Peyer's patch (tissue), 4 donors: ENCODE measurements around the gene ZDHHC24.

Source experiments
- CTCF ChIP-seq, 6 experiments: fragments of 450-650 bp in 4 of 6; fragments of 200-600 bp in 2 of 6; sonication (generic) in 1 of 6; IDR thresholded peaks; one replicate each; pipeline ENCODE4 v1.5.1; 2017 to 2019; ENCODE audit warnings: antibody characterized with exemption in 6 of 6, mild to moderate bottlenecking in 3 of 6, moderate library complexity in 1 of 6
- POLR2A ChIP-seq, 2 donors: fragments of 450-650 bp; IDR thresholded peaks; one replicate each; pipeline ENCODE4 v1.5.1; 2017; ENCODE audit warnings: antibody characterized with exemption in 2 of 2, mild to moderate bottlenecking in 2 of 2, moderate library complexity in 2 of 2

- TF ChIP-seq CTCF (IDR thresholded peaks at IDR 0.05) = no peak
- TF ChIP-seq POLR2A (IDR thresholded peaks at IDR 0.05) = no peak
Observed at GRCh38 chr11:66530927-66531709, 14.7 kb downstream of the ZDHHC24 start.
